Measurements from ENCODE around the gene SH3BGRL2. TPM values are rescaled to one million over a fixed set of nuclear protein-coding genes. Genes with fewer than 3 reads are reported as not detected.

Gene SH3BGRL2
- total RNA-seq, 1 experiment from 2014 or later, result 13.5 TPM

GRCh38 chr6:79609225-79609595, 21.9 kb upstream of the SH3BGRL2 start:
- Histone ChIP-seq H3K4me1 (ENCODE audit: insufficient read depth, low read length, poor library complexity, severe bottlenecking) (no peaks in the 10 kb centered on the region), H3K4me3 (ENCODE audit: low read depth, low read length, poor library complexity, severe bottlenecking) (no peak overlapping the region), H3K36me3 (ENCODE audit: insufficient read depth, low read length, poor library complexity, severe bottlenecking) (no peaks in the 10 kb centered on the region), H3K27me3 (replicated peaks; ENCODE audit: insufficient read depth, low read depth, low read length, poor library complexity) (no peaks in the 10 kb centered on the region), H3K9me3 (ENCODE audit: low read depth, low read length, poor library complexity, severe bottlenecking) (no peaks in the 10 kb centered on the region), H3K27ac (ENCODE audit: low read depth, low read length, poor library complexity, severe bottlenecking) (no peak overlapping the region)
- ChIA-PET POLR2A (ENCODE audit: low non-redundant PET) (no interaction called here), CTCF (no interaction called here)
- no TSS peak for BruUV-seq (replicated peaks)
- intact Hi-C loops (cut with micrococcal nuclease; ENCODE audit: unreplicated experiment), result no loop called here
- no peak for DNase-seq (ENCODE audit: low spot score)
- TF ChIP-seq, protein P1, sequence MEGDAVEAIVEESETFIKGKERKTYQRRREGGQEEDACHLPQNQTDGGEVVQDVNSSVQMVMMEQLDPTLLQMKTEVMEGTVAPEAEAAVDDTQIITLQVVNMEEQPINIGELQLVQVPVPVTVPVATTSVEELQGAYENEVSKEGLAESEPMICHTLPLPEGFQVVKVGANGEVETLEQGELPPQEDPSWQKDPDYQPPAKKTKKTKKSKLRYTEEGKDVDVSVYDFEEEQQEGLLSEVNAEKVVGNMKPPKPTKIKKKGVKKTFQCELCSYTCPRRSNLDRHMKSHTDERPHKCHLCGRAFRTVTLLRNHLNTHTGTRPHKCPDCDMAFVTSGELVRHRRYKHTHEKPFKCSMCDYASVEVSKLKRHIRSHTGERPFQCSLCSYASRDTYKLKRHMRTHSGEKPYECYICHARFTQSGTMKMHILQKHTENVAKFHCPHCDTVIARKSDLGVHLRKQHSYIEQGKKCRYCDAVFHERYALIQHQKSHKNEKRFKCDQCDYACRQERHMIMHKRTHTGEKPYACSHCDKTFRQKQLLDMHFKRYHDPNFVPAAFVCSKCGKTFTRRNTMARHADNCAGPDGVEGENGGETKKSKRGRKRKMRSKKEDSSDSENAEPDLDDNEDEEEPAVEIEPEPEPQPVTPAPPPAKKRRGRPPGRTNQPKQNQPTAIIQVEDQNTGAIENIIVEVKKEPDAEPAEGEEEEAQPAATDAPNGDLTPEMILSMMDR (conservative IDR thresholded peaks at IDR 0.05; ENCODE audit: low read depth, low read length), result no peak
- no peak for TF ChIP-seq EZH2 (IDR thresholded peaks at IDR 0.05; ENCODE audit: borderline replicate concordance, low read depth, low read length, poor library complexity, severe bottlenecking)

DNA sequence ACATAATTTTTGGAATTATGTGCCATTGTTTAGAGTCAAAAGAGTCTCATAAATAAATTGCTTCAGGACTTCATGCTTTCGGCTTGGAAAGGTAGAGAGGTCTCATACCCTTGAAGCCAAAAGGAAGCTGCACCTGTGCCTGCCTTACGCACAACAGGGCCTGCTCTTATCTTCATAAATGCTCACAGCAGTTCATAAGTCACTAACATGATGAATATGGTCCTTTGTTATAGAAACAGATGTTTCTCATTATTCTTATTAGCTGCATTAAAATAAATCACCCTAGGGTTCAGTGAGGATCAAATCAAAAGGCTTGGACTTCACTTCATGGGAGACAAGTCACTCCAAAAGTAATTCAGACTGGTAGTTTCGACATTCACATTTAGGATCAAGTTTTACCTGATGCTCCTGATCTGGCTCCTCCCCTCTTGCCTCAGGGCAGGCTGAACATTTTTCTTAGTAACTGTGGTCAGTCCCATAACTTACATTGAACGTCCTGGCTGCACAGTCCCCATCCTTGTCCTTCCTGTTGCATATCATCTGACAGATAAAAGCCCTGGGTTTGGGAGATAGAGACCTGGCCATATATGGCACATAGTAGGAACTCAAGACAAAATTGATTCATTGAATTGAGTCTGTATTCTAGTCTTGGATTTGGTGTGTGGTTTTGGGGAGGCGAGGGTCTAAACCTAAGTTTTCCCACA, 20.7 kb upstream of the SH3BGRL2 start:
- no peak for DNase-seq (ENCODE audit: low spot score)
- TF ChIP-seq, protein P1 (conservative IDR thresholded peaks at IDR 0.05; ENCODE audit: low read depth, low read length), result no peak
- TF ChIP-seq EZH2 (IDR thresholded peaks at IDR 0.05; ENCODE audit: borderline replicate concordance, low read depth, low read length, poor library complexity, severe bottlenecking), result no peak
- H3K27ac ChIP-seq (ENCODE audit: low read depth, low read length, poor library complexity, severe bottlenecking), result no peak overlapping the region
- no peaks in the 10 kb centered on the region for H3K36me3 ChIP-seq (ENCODE audit: insufficient read depth, low read length, poor library complexity, severe bottlenecking)
- no peaks in the 10 kb centered on the region for H3K4me1 ChIP-seq (ENCODE audit: insufficient read depth, low read length, poor library complexity, severe bottlenecking)
- intact Hi-C loops (cut with micrococcal nuclease; ENCODE audit: unreplicated experiment), result loop anchor here (1.0 kb wide), 1 partner anchor 19 kb away; no protein-coding TSS in a partner anchor
- H3K4me3 ChIP-seq (ENCODE audit: low read depth, low read length, poor library complexity, severe bottlenecking), result no peak overlapping the region
- no peaks in the 10 kb centered on the region for H3K9me3 ChIP-seq (ENCODE audit: low read depth, low read length, poor library complexity, severe bottlenecking)
- no TSS peak for BruUV-seq (replicated peaks)
- POLR2A ChIA-PET (ENCODE audit: low non-redundant PET), result no interaction called here
- H3K27me3 ChIP-seq (replicated peaks; ENCODE audit: insufficient read depth, low read depth, low read length, poor library complexity), result no peaks in the 10 kb centered on the region
- CTCF ChIA-PET, result no interaction called here

GRCh38 chr6:79612457-79612856, 18.7 kb upstream of the SH3BGRL2 start:
- ChIA-PET CTCF (no interaction called here), POLR2A (ENCODE audit: low non-redundant PET) (no interaction called here)
- no peak for DNase-seq (ENCODE audit: low spot score)
- TF ChIP-seq EZH2 (IDR thresholded peaks at IDR 0.05; ENCODE audit: borderline replicate concordance, low read depth, low read length, poor library complexity, severe bottlenecking), result no peak
- Histone ChIP-seq H3K36me3 (ENCODE audit: insufficient read depth, low read length, poor library complexity, severe bottlenecking) (no peaks in the 10 kb centered on the region), H3K27me3 (replicated peaks; ENCODE audit: insufficient read depth, low read depth, low read length, poor library complexity) (no peaks in the 10 kb centered on the region), H3K4me1 (ENCODE audit: insufficient read depth, low read length, poor library complexity, severe bottlenecking) (no peaks in the 10 kb centered on the region), H3K4me3 (ENCODE audit: low read depth, low read length, poor library complexity, severe bottlenecking) (no peak overlapping the region), H3K27ac (ENCODE audit: low read depth, low read length, poor library complexity, severe bottlenecking) (no peak overlapping the region), H3K9me3 (ENCODE audit: low read depth, low read length, poor library complexity, severe bottlenecking) (no peaks in the 10 kb centered on the region)
- no TSS peak for BruUV-seq (replicated peaks)
- intact Hi-C loops (cut with micrococcal nuclease; ENCODE audit: unreplicated experiment), result no loop called here

- no peak overlapping the region for H3K27ac ChIP-seq (ENCODE audit: low read depth, low read length, poor library complexity, severe bottlenecking)
- ChIA-PET POLR2A (ENCODE audit: low non-redundant PET) (no interaction called here), CTCF (no interaction called here)
- no peaks in the 10 kb centered on the region for H3K9me3 ChIP-seq (ENCODE audit: low read depth, low read length, poor library complexity, severe bottlenecking)
- H3K27me3 ChIP-seq (replicated peaks; ENCODE audit: insufficient read depth, low read depth, low read length, poor library complexity), result no peaks in the 10 kb centered on the region
- H3K36me3 ChIP-seq (ENCODE audit: insufficient read depth, low read length, poor library complexity, severe bottlenecking), result no peaks in the 10 kb centered on the region
- H3K4me3 ChIP-seq (ENCODE audit: low read depth, low read length, poor library complexity, severe bottlenecking), result no peak overlapping the region
- H3K4me1 ChIP-seq (ENCODE audit: insufficient read depth, low read length, poor library complexity, severe bottlenecking), result no peaks in the 10 kb centered on the region
- DNase-seq (ENCODE audit: low spot score), result no peak
- intact Hi-C loops (cut with micrococcal nuclease; ENCODE audit: unreplicated experiment), result no loop called here
- TF ChIP-seq EZH2 (IDR thresholded peaks at IDR 0.05; ENCODE audit: borderline replicate concordance, low read depth, low read length, poor library complexity, severe bottlenecking), result no peak
- TF ChIP-seq, protein P1 (conservative IDR thresholded peaks at IDR 0.05; ENCODE audit: low read depth, low read length), result no peak
- BruUV-seq (replicated peaks), result no TSS peak
Measured at GRCh38 chr6:79612918-79613317, 18.2 kb upstream of the SH3BGRL2 start.
